GM21526 (cell line): ENCODE measurements around the gene FSIP1.

Experiments used
- ATAC-seq: cut with Tn5 transposase; IDR thresholded peaks from one replicate; pipeline ENCODE4 v1.9.1; 2021; ENCODE audit warnings: moderate library complexity; ENCODE audit not compliant: unreplicated experiment, low FRiP score

FSIP1 gene

GRCh38 chr15:39721893-39722292 is 60.7 kb downstream of the FSIP1 start:
- no peak for ATAC-seq

- ATAC-seq: no peak
Measured at GRCh38 chr15:39720621-39721611, 61.7 kb downstream of the FSIP1 start.

GRCh38 chr15:39720081-39720480 is 62.6 kb downstream of the FSIP1 start:
- no peak for ATAC-seq

GRCh38 chr15:39719109-39719508 is 63.5 kb downstream of the FSIP1 start:
- ATAC-seq: no peak

GRCh38 chr15:39717134-39717533 is 65.5 kb downstream of the FSIP1 start:
- ATAC-seq: no peak

GRCh38 chr15:39714251-39714650 is 68.4 kb downstream of the FSIP1 start:
- no peak for ATAC-seq

- no peak for ATAC-seq
Measured at GRCh38 chr15:39713846-39714245, 68.8 kb downstream of the FSIP1 start.

DNA sequence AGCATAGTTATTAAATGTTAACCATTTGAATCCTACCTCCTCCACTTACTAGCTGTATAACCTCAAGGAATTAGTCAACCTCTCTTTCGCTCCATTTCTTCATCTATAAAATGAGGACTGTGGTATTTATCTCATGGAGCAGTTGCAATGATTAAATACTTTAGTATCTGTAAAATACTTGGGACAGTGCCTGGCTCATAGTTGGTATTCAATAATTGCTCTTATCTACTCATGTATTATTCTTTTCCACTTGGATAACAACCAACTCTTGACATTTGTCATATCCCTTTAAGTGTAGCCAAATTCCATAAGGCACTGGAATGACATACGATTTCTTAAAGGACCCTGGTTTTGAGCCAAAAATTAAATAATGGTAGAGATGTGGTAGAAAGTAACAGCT is 72.0 kb downstream of the FSIP1 start:
- no peak for ATAC-seq

GRCh38 chr15:39709941-39710340 is 72.7 kb downstream of the FSIP1 start:
- ATAC-seq: no peak

DNA sequence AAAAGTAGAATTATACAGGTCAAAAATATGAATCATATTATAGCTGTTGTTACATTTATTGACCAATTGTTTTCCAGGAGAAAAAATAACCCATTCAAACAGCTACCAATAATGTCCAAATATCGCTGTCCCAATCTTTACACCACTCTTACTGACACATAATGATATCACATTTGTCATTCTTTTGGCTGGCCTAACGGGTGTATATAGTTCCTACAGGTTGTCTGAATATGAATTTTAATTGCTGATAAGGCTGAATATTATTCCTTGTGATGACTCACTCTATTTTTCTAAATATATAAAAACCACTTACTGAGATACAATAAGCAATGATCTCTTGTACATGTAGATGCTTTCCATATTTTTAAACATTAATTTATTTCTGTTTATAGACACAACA is 76.4 kb downstream of the FSIP1 start:
- no peak for ATAC-seq

- ATAC-seq: no peak
Measured at GRCh38 chr15:39704689-39705088, 78.0 kb downstream of the FSIP1 start.

DNA sequence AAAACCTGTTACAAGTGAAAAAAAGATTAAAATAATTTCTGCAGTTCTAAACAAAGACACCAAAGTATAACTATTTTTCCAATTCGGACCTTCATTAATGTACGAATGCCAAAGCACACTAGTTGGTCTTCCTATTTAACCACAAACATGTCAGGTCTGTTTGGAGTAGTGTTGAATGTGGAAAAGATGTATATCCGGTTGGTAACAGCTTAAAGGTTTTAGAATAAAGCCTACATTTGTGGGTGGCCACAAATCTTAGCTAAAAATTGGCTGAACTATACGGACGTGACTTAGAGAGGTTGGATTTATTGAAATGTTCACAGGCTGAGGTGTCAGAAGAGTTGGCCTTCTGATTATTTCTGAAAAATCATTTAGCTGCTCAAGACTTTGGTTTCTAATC is 78.4 kb downstream of the FSIP1 start:
- no peak for ATAC-seq

- no peak for ATAC-seq
Measured at GRCh38 chr15:39701988-39702387, 80.7 kb downstream of the FSIP1 start.

DNA sequence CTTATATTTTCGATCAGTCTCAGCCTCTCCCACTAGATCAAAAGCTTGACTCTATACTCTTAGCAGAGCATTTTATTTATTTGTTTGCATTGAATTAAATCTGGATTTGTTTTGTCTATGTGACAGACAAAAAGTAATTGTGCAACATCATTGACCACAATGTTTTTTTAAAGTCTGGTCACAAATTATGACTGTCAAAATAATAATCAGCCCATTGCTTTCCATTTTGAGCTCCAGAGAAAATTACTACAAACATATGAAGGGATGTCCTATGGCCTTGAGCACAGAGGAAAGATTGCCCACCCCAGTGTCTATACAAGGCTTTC is 82.3 kb downstream of the FSIP1 start:
- ATAC-seq: no peak

- no peak for ATAC-seq
Measured at GRCh38 chr15:39699516-39700374, 82.9 kb downstream of the FSIP1 start.

DNA sequence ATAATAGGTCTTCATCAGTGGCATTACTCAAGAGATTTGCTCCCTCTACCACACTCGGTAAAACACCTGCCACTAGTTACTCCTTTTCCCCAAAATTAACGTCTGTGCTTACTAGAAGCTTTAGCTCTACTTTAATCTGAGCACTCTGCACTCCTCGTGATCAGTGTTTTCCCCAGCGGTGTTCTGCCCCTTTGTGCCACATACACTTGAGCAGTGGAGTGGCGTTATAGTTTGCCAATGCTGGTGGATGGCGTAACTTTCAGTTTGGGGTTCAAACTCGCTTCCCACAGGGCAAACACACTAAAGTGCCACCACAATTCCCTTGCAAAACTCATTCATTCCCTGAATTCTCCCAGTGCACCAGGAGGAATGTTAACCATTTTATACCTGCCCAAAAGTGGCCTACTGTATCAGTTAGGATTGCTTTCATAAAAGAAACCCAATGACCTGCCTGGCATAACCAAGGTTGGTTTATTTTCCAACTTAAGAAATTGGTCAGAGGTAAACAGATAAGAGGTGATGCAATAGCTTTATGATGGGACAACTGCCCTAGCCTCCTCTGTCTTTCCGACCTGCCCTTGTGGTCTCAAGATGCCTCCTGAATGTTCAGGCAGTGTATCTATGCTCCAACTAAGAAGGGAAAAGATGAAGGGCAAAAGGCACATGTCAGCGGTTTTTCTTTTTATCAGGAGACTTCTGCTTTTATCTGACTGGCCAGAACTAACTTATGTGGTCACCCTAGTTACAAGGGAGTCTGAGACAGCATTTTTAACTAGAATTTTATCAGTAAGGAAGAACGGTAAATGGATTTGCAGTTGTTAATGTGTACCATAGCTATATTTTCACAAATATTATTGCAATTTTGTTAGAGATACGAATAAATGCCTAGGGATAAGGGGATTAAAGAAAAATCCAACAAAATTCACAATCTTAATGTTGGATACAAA is 83.9 kb downstream of the FSIP1 start:
- no peak for ATAC-seq

- no peak for ATAC-seq
Measured at GRCh38 chr15:39697509-39697908, 85.1 kb downstream of the FSIP1 start.

- no peak for ATAC-seq
Measured at GRCh38 chr15:39695793-39696192, 86.8 kb downstream of the FSIP1 start.

GRCh38 chr15:39692356-39693327 is 90.0 kb downstream of the FSIP1 start:
- ATAC-seq: no peak
